OCI-LY7 (cell line): Measurements from ENCODE around the gene KATNAL1. TPM values are rescaled to one million over a fixed set of nuclear protein-coding genes. Genes with fewer than 3 reads are reported as not detected.

Source experiments
- BruUV-seq: library from RNA; stranded (reverse); fragments of 400-500 nt; replicated peaks from 2 replicates; lab custom pipeline; 2021; lab: Mats Ljungman, UMichigan
- CTCF ChIA-PET: fragments of 300-600 bp; sonication (Branson Sonifier 250); formaldehyde crosslinking; loops from one replicate; lab custom pipeline; 2022; ENCODE audit warnings: antibody characterized with exemption; ENCODE audit not compliant: unreplicated experiment; lab: Charles Lee
- POLR2A ChIA-PET: fragments of 300-600 bp; sonication (Branson Sonifier 250); formaldehyde crosslinking; loops from one replicate; lab custom pipeline; 2022; ENCODE audit warnings: antibody characterized with exemption; lab: Charles Lee
- DNase-seq: peaks from one replicate; pipeline ENCODE4 v3.0.0-alpha.2; 2015; ENCODE audit warnings: low spot score
- H2AFZ ChIP-seq: fragments of 200-600 bp; sonication (generic), shearing (Covaris generic); 2 replicates; pipeline ENCODE4 v1.6.1; 2014; ENCODE audit warnings: mild to moderate bottlenecking, antibody characterized with exemption, low read length, moderate library complexity
- H3K27ac ChIP-seq: fragments of 200-600 bp; sonication (generic); 2 replicates; pipeline ENCODE4 v1.5.1; 2014; ENCODE audit warnings: mixed run types, low read depth, mild to moderate bottlenecking, moderate library complexity, low read length, inconsistent platforms; ENCODE audit not compliant: poor library complexity, severe bottlenecking
- H3K36me3 ChIP-seq: fragments of 200-600 bp; sonication (generic); 2 replicates; pipeline ENCODE4 v1.6.1; 2014; ENCODE audit warnings: mild to moderate bottlenecking, antibody characterized with exemption, low read length, moderate library complexity, mixed read lengths; ENCODE audit not compliant: insufficient read depth
- H3K4me1 ChIP-seq: fragments of 200-600 bp; sonication (generic); 2 replicates; pipeline ENCODE4 v1.5.1; 2014; ENCODE audit warnings: mild to moderate bottlenecking, low read length; ENCODE audit not compliant: insufficient read depth, poor library complexity, severe bottlenecking
- H3K4me2 ChIP-seq: fragments of 200-600 bp; sonication (generic); 2 replicates; pipeline ENCODE4 v1.6.1; 2014; ENCODE audit warnings: mild to moderate bottlenecking, low read length
- H3K4me3 ChIP-seq: fragments of 200-600 bp; sonication (generic); 2 replicates; pipeline ENCODE4 v1.5.1; 2014; ENCODE audit warnings: mild to moderate bottlenecking, low read depth, low read length; ENCODE audit not compliant: poor library complexity, severe bottlenecking
- H3K79me2 ChIP-seq: fragments of 200-600 bp; sonication (generic); 2 replicates; pipeline ENCODE4 v1.6.1; 2016; ENCODE audit warnings: low read depth, mild to moderate bottlenecking, low read length, moderate library complexity, mixed read lengths; ENCODE audit not compliant: insufficient read depth
- H3K9me2 ChIP-seq: fragments of 200-600 bp; sonication (generic); 2 replicates; pipeline ENCODE4 v1.6.1; 2016; ENCODE audit warnings: mild to moderate bottlenecking, low read length, mixed read lengths; ENCODE audit not compliant: insufficient read depth
- H3K9me3 ChIP-seq: fragments of 200-600 bp; sonication (generic); 2 replicates; pipeline ENCODE4 v1.6.1; 2014; ENCODE audit warnings: mild to moderate bottlenecking, mixed run types, low read length, mixed read lengths
- H4K20me1 ChIP-seq: fragments of 200-600 bp; sonication (generic); 2 replicates; pipeline ENCODE4 v1.6.1; 2014; ENCODE audit warnings: mild to moderate bottlenecking, antibody characterized with exemption, low read length, moderate library complexity, mixed read lengths; ENCODE audit not compliant: insufficient read depth
- CTCF ChIP-seq: fragments of 200-600 bp; sonication (generic); conservative IDR thresholded peaks from 2 replicates; pipeline ENCODE4 v1.5.1; 2014; ENCODE audit warnings: mild to moderate bottlenecking, antibody characterized with exemption, low read length, moderate library complexity, mixed read lengths
- EZH2phosphoT487 ChIP-seq: fragments of 200-600 bp; sonication (generic); IDR thresholded peaks from 2 replicates; pipeline ENCODE4 v1.6.1; 2018; ENCODE audit warnings: low read depth, borderline replicate concordance, mild to moderate bottlenecking, mixed run types, antibody characterized with exemption, low read length, moderate library complexity, mixed read lengths
- intact Hi-C: fragments of 100-400 bp; cut with micrococcal nuclease; formaldehyde crosslinking; loops from one replicate; pipeline ENCODE4 v1.10.0; 2022; ENCODE audit not compliant: unreplicated experiment
- total RNA-seq, 2 experiments: library from RNA; depleted of rRNA in 1 of 2; stranded (reverse); fragments of >200 nt in 1 of 2; shearing (Covaris generic) in 1 of 2; gene quantifications; 2 replicates each; pipeline ENCODE4 v1.2.3, GENCODE V29; 2014 to 2022

Gene KATNAL1
- total RNA-seq, 2 experiments from 2014 or later, result 13.9 to 34.5 TPM

- H3K4me2 ChIP-seq, result no peak overlapping the region
- no peak overlapping the region for H2AFZ ChIP-seq
- H3K9me2 ChIP-seq, result no peaks in the 10 kb centered on the region
- no peaks in the 10 kb centered on the region for H3K9me3 ChIP-seq
- H3K27ac ChIP-seq, result no peak overlapping the region
- intact Hi-C loops, result no loop called here
- no peaks in the 10 kb centered on the region for H3K4me1 ChIP-seq
- ChIA-PET POLR2A (interaction anchor here (1.1 kb wide), 1 partner anchor 9 kb away, joined by 9 read pairs; no protein-coding TSS in a partner anchor), CTCF (interaction anchor here (0.6 kb wide), 1 partner anchor 10 kb away, joined by 3 read pairs; no protein-coding TSS in a partner anchor)
- no peaks in the 10 kb centered on the region for H4K20me1 ChIP-seq
- peaks cover 74% of the 10 kb centered on the region for H3K36me3 ChIP-seq
- no peaks in the 10 kb centered on the region for H3K79me2 ChIP-seq
- BruUV-seq, result no TSS peak
- DNase-seq, result no peak
- no peak overlapping the region for H3K4me3 ChIP-seq
- no peak for TF ChIP-seq EZH2phosphoT487
- no peak for TF ChIP-seq CTCF
These were observed 72.7 kb downstream of the KATNAL1 start for GRCh38 chr13:30234619-30235162.

- ChIA-PET POLR2A (interaction anchor here (0.6 to 1.2 kb wide), 3 partner anchors 8 to 20 kb away, joined by 3 to 7 read pairs (median 4); no protein-coding TSS in a partner anchor), CTCF (interaction anchor here (0.5 kb wide), 1 partner anchor 10 kb away, joined by 3 read pairs; no protein-coding TSS in a partner anchor)
- TF ChIP-seq EZH2phosphoT487, result no peak
- TF ChIP-seq CTCF, result no peak
These were observed 82.6 kb downstream of the KATNAL1 start for GRCh38 chr13:30224732-30225131.

GRCh38 chr13:30222254-30222653 lies 85.1 kb downstream of the KATNAL1 start:
- H4K20me1 ChIP-seq, result no peaks in the 10 kb centered on the region
- no TSS peak for BruUV-seq
- no peak overlapping the region for H3K27ac ChIP-seq
- H3K79me2 ChIP-seq, result no peaks in the 10 kb centered on the region
- intact Hi-C loops, result no loop called here
- H3K9me2 ChIP-seq, result no peaks in the 10 kb centered on the region
- CTCF ChIA-PET, result no interaction called here
- DNase-seq, result peak; percentile 5
- no peak overlapping the region for H3K4me3 ChIP-seq
- H2AFZ ChIP-seq, result no peak overlapping the region
- no peaks in the 10 kb centered on the region for H3K4me1 ChIP-seq
- H3K36me3 ChIP-seq, result peaks cover 85% of the 10 kb centered on the region
- no peak overlapping the region for H3K4me2 ChIP-seq
- no peak for TF ChIP-seq EZH2phosphoT487
- TF ChIP-seq CTCF, result no peak
- peaks cover 10% of the 10 kb centered on the region; the same call in 1 of the 2 replicates for H3K9me3 ChIP-seq
- POLR2A ChIA-PET, result interaction anchor here (0.6 kb wide), 1 partner anchor 58 kb away, joined by 3 read pairs; no protein-coding TSS in a partner anchor

More at GRCh38 chr13:30224732-30225131, 82.6 kb downstream of the KATNAL1 start:
- Histone ChIP-seq H3K9me2 (no peaks in the 10 kb centered on the region), H3K27ac (no peak overlapping the region), H3K36me3 (peaks cover 95% of the 10 kb centered on the region), H3K9me3 (peaks cover 10% of the 10 kb centered on the region; the same call in 1 of the 2 replicates), H2AFZ (no peak overlapping the region), H3K79me2 (no peaks in the 10 kb centered on the region), H3K4me1 (no peaks in the 10 kb centered on the region), H3K4me2 (no peak overlapping the region), H3K4me3 (no peak overlapping the region), H4K20me1 (no peaks in the 10 kb centered on the region)
- no TSS peak for BruUV-seq
- intact Hi-C loops, result no loop called here
- DNase-seq, result no peak
